IMR-90 (cell line): Measurements from ENCODE around the gene RNF223. TPM values are rescaled to one million over a fixed set of nuclear protein-coding genes. Genes with fewer than 3 reads are reported as not detected.

Experiments used
- ATAC-seq: fragments of 200-7000 bp; cut with Tn5 transposase; 2 replicates; pipeline ENCODE4 v1.9.1; 2020; ENCODE audit warnings: low read depth, mild to moderate bottlenecking, moderate library complexity
- BruUV-seq: library from RNA; stranded (reverse); fragments of 400-500 nt; replicated peaks from 2 replicates; lab custom pipeline; 2021; lab: Mats Ljungman, UMichigan
- CTCF ChIA-PET: fragments of 300-600 bp; formaldehyde crosslinking; extraction: SDS; loops from one replicate; lab custom pipeline; 2021; ENCODE audit warnings: antibody characterized with exemption; lab: Yijun Ruan, JAX
- POLR2A ChIA-PET: fragments of 300-600 bp; sonication (Branson Sonifier 250); formaldehyde crosslinking; loops from one replicate; lab custom pipeline; 2022; ENCODE audit warnings: antibody characterized with exemption; ENCODE audit not compliant: unreplicated experiment; lab: Charles Lee
- DNase-seq: peaks from one replicate; pipeline ENCODE4 v3.0.0; 2013
- H2AFZ ChIP-seq: replicated peaks from 2 replicates; pipeline ENCODE3; 2013; ENCODE audit warnings: low read length, mild to moderate bottlenecking; ENCODE audit not compliant: poor library complexity
- H2AK5ac ChIP-seq: 2 replicates; pipeline ENCODE4 v1.6.1; 2013; ENCODE audit warnings: low read depth, low read length, inconsistent platforms
- H2AK9ac ChIP-seq: replicated peaks from 2 replicates; pipeline ENCODE3; 2013; ENCODE audit warnings: mild to moderate bottlenecking, low read depth, low read length, moderate library complexity; ENCODE audit not compliant: poor library complexity
- H2BK120ac ChIP-seq: 2 replicates; pipeline ENCODE4 v1.6.1; 2013; ENCODE audit warnings: low read depth, low read length, inconsistent platforms
- H2BK15ac ChIP-seq: 3 replicates; pipeline ENCODE4 v1.6.1; 2013; ENCODE audit warnings: low read depth, low read length, inconsistent platforms
- H2BK20ac ChIP-seq: 2 replicates; pipeline ENCODE4 v1.6.1; 2013; ENCODE audit warnings: low read depth, mild to moderate bottlenecking, inconsistent platforms, low read length, moderate library complexity
- H2BK5ac ChIP-seq: 2 replicates; pipeline ENCODE4 v1.6.1; 2013; ENCODE audit warnings: mild to moderate bottlenecking, low read depth, low read length, inconsistent platforms; ENCODE audit not compliant: poor library complexity, severe bottlenecking
- H3K14ac ChIP-seq: replicated peaks from 2 replicates; pipeline ENCODE4 v1.6.1; 2013; ENCODE audit warnings: low read depth, low read length, inconsistent platforms
- H3K18ac ChIP-seq: 2 replicates; pipeline ENCODE4 v1.6.1; 2013; ENCODE audit warnings: low read depth, low read length, control low read depth
- H3K23ac ChIP-seq: 2 replicates; pipeline ENCODE4 v1.6.1; 2013; ENCODE audit warnings: low read depth, low read length, inconsistent platforms
- H3K27ac ChIP-seq: 2 replicates; pipeline ENCODE4 v1.5.1; 2013; ENCODE audit warnings: mild to moderate bottlenecking, control low read depth, low read length; ENCODE audit not compliant: insufficient read depth
- H3K27me3 ChIP-seq: 2 replicates; pipeline ENCODE4 v1.6.1; 2013; ENCODE audit warnings: low read length; ENCODE audit not compliant: control insufficient read depth, insufficient read depth
- H3K36me3 ChIP-seq: 2 replicates; pipeline ENCODE4 v1.6.1; 2013; ENCODE audit warnings: low read length, mixed read lengths; ENCODE audit not compliant: control insufficient read depth, insufficient read depth
- H3K4ac ChIP-seq: 2 replicates; pipeline ENCODE4 v1.6.1; 2013; ENCODE audit warnings: low read depth, low read length, inconsistent platforms
- H3K4me1 ChIP-seq: 2 replicates; pipeline ENCODE4 v1.6.1; 2013; ENCODE audit warnings: low read length, mixed read lengths; ENCODE audit not compliant: control insufficient read depth, insufficient read depth
- H3K4me2 ChIP-seq: 2 replicates; pipeline ENCODE4 v1.6.1; 2013; ENCODE audit warnings: low read depth, mild to moderate bottlenecking, control low read depth, low read length, moderate library complexity
- H3K4me3 ChIP-seq: 2 replicates; pipeline ENCODE4 v1.5.1; 2013; ENCODE audit warnings: low read depth, mild to moderate bottlenecking, control low read depth, low read length, moderate library complexity; ENCODE audit not compliant: insufficient read depth
- H3K56ac ChIP-seq: 2 replicates; pipeline ENCODE4 v1.6.1; 2013; ENCODE audit warnings: low read length, inconsistent platforms; ENCODE audit not compliant: insufficient read depth; ENCODE audit errors: extremely low read depth
- H3K79me1 ChIP-seq, 2 experiments: 2 replicates each; pipeline ENCODE4 v1.6.1; 2013; ENCODE audit warnings: low read length in 2 of 2, inconsistent platforms in 1 of 2, low read depth in 1 of 2
- H3K9ac ChIP-seq: 2 replicates; pipeline ENCODE4 v1.6.1; 2013; ENCODE audit warnings: low read depth, low read length, control low read depth
- H3K9me1 ChIP-seq: 2 replicates; pipeline ENCODE4 v1.6.1; 2013; ENCODE audit warnings: low read length, inconsistent platforms; ENCODE audit not compliant: insufficient read depth
- H3K9me3 ChIP-seq: 2 replicates; pipeline ENCODE4 v1.6.1; 2013; ENCODE audit warnings: low read length; ENCODE audit not compliant: control insufficient read depth, insufficient read depth
- H4K20me1 ChIP-seq: 2 replicates; pipeline ENCODE4 v1.6.1; 2013; ENCODE audit warnings: low read length, inconsistent platforms; ENCODE audit not compliant: insufficient read depth
- H4K5ac ChIP-seq: 2 replicates; pipeline ENCODE4 v1.6.1; 2013; ENCODE audit warnings: mild to moderate bottlenecking, low read depth, low read length, control low read depth
- H4K8ac ChIP-seq, 2 experiments: 2 replicates each; pipeline ENCODE4 v1.6.1; 2013; ENCODE audit warnings: low read depth in 2 of 2, low read length in 2 of 2, control low read depth in 1 of 2, inconsistent platforms in 1 of 2
- H4K91ac ChIP-seq: 2 replicates; pipeline ENCODE4 v1.6.1; 2013; ENCODE audit warnings: low read depth, low read length, inconsistent platforms; ENCODE audit not compliant: insufficient read depth
- CEBPB ChIP-seq: IDR thresholded peaks from 2 replicates; pipeline ENCODE4 v1.6.1; 2012; ENCODE audit warnings: low read depth, low read length, improper control_type of control experiment
- MAZ ChIP-seq: IDR thresholded peaks from 2 replicates; pipeline ENCODE4 v1.6.1; 2012; ENCODE audit warnings: low read depth, mild to moderate bottlenecking, low read length, improper control_type of control experiment, moderate library complexity, borderline replicate concordance
- MXI1 ChIP-seq: IDR thresholded peaks from 2 replicates; pipeline ENCODE4 v1.6.1; 2012; ENCODE audit warnings: low read depth, mild to moderate bottlenecking, low read length, moderate library complexity, borderline replicate concordance
- NFE2L2 ChIP-seq: fragments of 150-350 bp; IDR thresholded peaks from 2 replicates; pipeline ENCODE4 v1.6.1; 2016; ENCODE audit warnings: low read depth, mild to moderate bottlenecking, low read length
- POLR2A ChIP-seq: IDR thresholded peaks from 2 replicates; pipeline ENCODE4 v1.6.1; 2012; ENCODE audit warnings: mild to moderate bottlenecking, low read depth, low read length
- RAD21 ChIP-seq: IDR thresholded peaks from 2 replicates; pipeline ENCODE4 v1.6.1; 2012; ENCODE audit warnings: low read length, improper control_type of control experiment
- RCOR1 ChIP-seq: IDR thresholded peaks from 2 replicates; pipeline ENCODE4 v1.6.1; 2012; ENCODE audit warnings: mild to moderate bottlenecking, low read length, improper control_type of control experiment; ENCODE audit not compliant: insufficient replicate concordance
- WGBS, 2 experiments: methylation state at CpG; one replicate each; pipeline versions ENCODE4 v1.1.5 to v1.1.7; 2013; ENCODE audit warnings: missing lambda C conversion rate in 2 of 2; ENCODE audit not compliant: insufficient read length in 1 of 2; ENCODE audit errors: extremely low coverage in 2 of 2; 5-methylcytosine and 5-hydroxymethylcytosine counted together
- dilution Hi-C: fragments of 300-500 bp; cut with HindIII; formaldehyde crosslinking; loops from one replicate; pipeline ENCODE4 v1.14.3; 2018; ENCODE audit warnings: low sequenced_read_pairs; ENCODE audit not compliant: unreplicated experiment
- in situ Hi-C: fragments of 300-500 bp; cut with MboI; formaldehyde crosslinking; loops from 3 replicates; pipeline ENCODE4 v1.14.3; 2019; ENCODE audit warnings: low sequenced_read_pairs, inconsistent platforms, mixed read lengths
- intact Hi-C: fragments of 100-400 bp; cut with micrococcal nuclease; formaldehyde crosslinking; loops from 2 replicates; pipeline ENCODE4 v1.10.0; 2022
- polyA plus RNA-seq, 3 experiments: library from polyadenylated mRNA; depleted of rRNA; stranded (reverse); fragments of >200 nt; gene quantifications; 2 replicates each; pipeline ENCODE4 v1.2.3, GENCODE V29; 2012; ENCODE audit warnings: low replicate concordance in 1 of 3
- total RNA-seq: library from RNA; depleted of rRNA; stranded (reverse); fragments of >200 nt; gene quantifications from 2 replicates; pipeline ENCODE4 v1.2.3, GENCODE V29; 2012
- TF ChIP-seq, protein P1 (sequence below): conservative IDR thresholded peaks from 2 replicates; pipeline ENCODE4 v1.5.1; 2012; ENCODE audit warnings: mild to moderate bottlenecking, low read depth, low read length, improper control_type of control experiment

The RNF223 gene
- total and polyA plus RNA-seq, 2 of the 4 experiments (the other 2 are of a cell fraction): not detected

- Histone ChIP-seq H2AK9ac (peak overlapping the region; percentile 42), H2BK5ac (no peak overlapping the region), H4K5ac (no peak overlapping the region), H3K18ac (no peak overlapping the region), H3K9me1 (0 out of 2 replicates have a peak, but pooled peaks cover 2% of the 10 kb centered on the region), H3K56ac (no peak overlapping the region), H4K91ac (no peak overlapping the region), H3K9ac (no peak overlapping the region), H3K27ac (no peak overlapping the region), H2AFZ (peak overlapping the region; percentile 71), H3K36me3 (no peaks in the 10 kb centered on the region), H3K14ac (no peak overlapping the region), H3K23ac (no peak overlapping the region), H2BK15ac (no peak overlapping the region), H2AK5ac (no peak overlapping the region), H3K4me2 (peak overlapping the region; percentile 68), H2BK20ac (no peak overlapping the region), H3K4me3 (0 out of 2 replicates have a peak overlapping the region, but pooled peaks have one; percentile 19), H4K8ac (peak overlapping the region in 1 of 2 experiments; percentile 44; a peak in 1 of 4 replicates), H4K20me1 (no peaks in the 10 kb centered on the region), H3K4ac (no peak overlapping the region), H3K79me1 (0 out of 4 replicates have a peak, but pooled peaks cover 0 to under 1% of the 10 kb centered on the region in 2 experiments), H3K9me3 (no peaks in the 10 kb centered on the region), H3K4me1 (peaks cover 10% of the 10 kb centered on the region), H2BK120ac (no peak overlapping the region), H3K27me3 (no peaks in the 10 kb centered on the region; the same call in 1 of the 2 replicates)
- in situ Hi-C loops: no loop called here
- DNase-seq: no peak
- TF ChIP-seq, protein P1, sequence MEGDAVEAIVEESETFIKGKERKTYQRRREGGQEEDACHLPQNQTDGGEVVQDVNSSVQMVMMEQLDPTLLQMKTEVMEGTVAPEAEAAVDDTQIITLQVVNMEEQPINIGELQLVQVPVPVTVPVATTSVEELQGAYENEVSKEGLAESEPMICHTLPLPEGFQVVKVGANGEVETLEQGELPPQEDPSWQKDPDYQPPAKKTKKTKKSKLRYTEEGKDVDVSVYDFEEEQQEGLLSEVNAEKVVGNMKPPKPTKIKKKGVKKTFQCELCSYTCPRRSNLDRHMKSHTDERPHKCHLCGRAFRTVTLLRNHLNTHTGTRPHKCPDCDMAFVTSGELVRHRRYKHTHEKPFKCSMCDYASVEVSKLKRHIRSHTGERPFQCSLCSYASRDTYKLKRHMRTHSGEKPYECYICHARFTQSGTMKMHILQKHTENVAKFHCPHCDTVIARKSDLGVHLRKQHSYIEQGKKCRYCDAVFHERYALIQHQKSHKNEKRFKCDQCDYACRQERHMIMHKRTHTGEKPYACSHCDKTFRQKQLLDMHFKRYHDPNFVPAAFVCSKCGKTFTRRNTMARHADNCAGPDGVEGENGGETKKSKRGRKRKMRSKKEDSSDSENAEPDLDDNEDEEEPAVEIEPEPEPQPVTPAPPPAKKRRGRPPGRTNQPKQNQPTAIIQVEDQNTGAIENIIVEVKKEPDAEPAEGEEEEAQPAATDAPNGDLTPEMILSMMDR: no peak
- TF ChIP-seq CEBPB: no peak
- TF ChIP-seq MAZ: no peak
- no peak for TF ChIP-seq POLR2A
- TF ChIP-seq RCOR1: no peak
- no peak for TF ChIP-seq RAD21
- TF ChIP-seq MXI1: no peak
- TF ChIP-seq NFE2L2: no peak
- BruUV-seq: no TSS peak
- POLR2A ChIA-PET: no interaction called here
- CTCF ChIA-PET: no interaction called here
- ATAC-seq: peak; percentile 8
- intact Hi-C loops: no loop called here
- dilution Hi-C loops: no loop called here
- 20% methylated on average over 2 of the region's 55 CpGs; no CpG with 5 or more reads in 1 of the 2 experiments for WGBS, 2 experiments
Measured at GRCh38 chr1:1068517-1069055, 5.5 kb downstream of the RNF223 start.
